Measurements from ENCODE around the gene LRBA. TPM values are rescaled to one million over a fixed set of nuclear protein-coding genes. Genes with fewer than 3 reads are reported as not detected.
A peak's percentile ranks its signal among the peaks of the same experiment; 100 is the strongest.

The LRBA gene
- polyA plus RNA-seq, 1 of the 3 experiments (the other 2 are of a cell fraction), result 11.4 TPM

GRCh38 chr4:150243932-150244331, 771.2 kb downstream of the LRBA start:
- no peak overlapping the region for H2AFZ ChIP-seq (ENCODE audit: low read depth)

GRCh38 chr4:150242820-150243458, 772.1 kb downstream of the LRBA start:
- no peak for TF ChIP-seq YY1 (IDR thresholded peaks at IDR 0.05; ENCODE audit: low read depth)
- TF ChIP-seq ZBTB33 (IDR thresholded peaks at IDR 0.05; ENCODE audit: borderline replicate concordance, low read depth), result no peak
- no peak for TF ChIP-seq GABPA (IDR thresholded peaks at IDR 0.05; ENCODE audit: low read depth)
- no peak for TF ChIP-seq PBX3 (IDR thresholded peaks at IDR 0.05)
- TF ChIP-seq POLR2AphosphoS5 (IDR thresholded peaks at IDR 0.05; ENCODE audit: low read depth, low read length), result no peak
- TF ChIP-seq EP300 (IDR thresholded peaks at IDR 0.05; ENCODE audit: borderline replicate concordance in 1 of 2, low read depth in 1 of 2, low read length in 1 of 2), result no peak
- TF ChIP-seq FOXJ3 (CRISPR knock-in tag; IDR thresholded peaks at IDR 0.05), result no peak
- TF ChIP-seq RAD21 (IDR thresholded peaks at IDR 0.05; ENCODE audit: low read length), result peak; percentile 95
- TF ChIP-seq, protein P1, sequence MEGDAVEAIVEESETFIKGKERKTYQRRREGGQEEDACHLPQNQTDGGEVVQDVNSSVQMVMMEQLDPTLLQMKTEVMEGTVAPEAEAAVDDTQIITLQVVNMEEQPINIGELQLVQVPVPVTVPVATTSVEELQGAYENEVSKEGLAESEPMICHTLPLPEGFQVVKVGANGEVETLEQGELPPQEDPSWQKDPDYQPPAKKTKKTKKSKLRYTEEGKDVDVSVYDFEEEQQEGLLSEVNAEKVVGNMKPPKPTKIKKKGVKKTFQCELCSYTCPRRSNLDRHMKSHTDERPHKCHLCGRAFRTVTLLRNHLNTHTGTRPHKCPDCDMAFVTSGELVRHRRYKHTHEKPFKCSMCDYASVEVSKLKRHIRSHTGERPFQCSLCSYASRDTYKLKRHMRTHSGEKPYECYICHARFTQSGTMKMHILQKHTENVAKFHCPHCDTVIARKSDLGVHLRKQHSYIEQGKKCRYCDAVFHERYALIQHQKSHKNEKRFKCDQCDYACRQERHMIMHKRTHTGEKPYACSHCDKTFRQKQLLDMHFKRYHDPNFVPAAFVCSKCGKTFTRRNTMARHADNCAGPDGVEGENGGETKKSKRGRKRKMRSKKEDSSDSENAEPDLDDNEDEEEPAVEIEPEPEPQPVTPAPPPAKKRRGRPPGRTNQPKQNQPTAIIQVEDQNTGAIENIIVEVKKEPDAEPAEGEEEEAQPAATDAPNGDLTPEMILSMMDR (IDR thresholded peaks at IDR 0.05), result peak; percentile 93
- TF ChIP-seq USF1 (IDR thresholded peaks at IDR 0.05; ENCODE audit: borderline replicate concordance, low read depth), result no peak
- TF ChIP-seq SIN3A (IDR thresholded peaks at IDR 0.05; ENCODE audit: borderline replicate concordance, low read depth, low read length), result no peak
- TF ChIP-seq TAF1 (IDR thresholded peaks at IDR 0.05; ENCODE audit: borderline replicate concordance, low read depth, low read length), result no peak
- TF ChIP-seq SMC3 (IDR thresholded peaks at IDR 0.05; ENCODE audit: low read depth, low read length), result peak; percentile 87
- no peak for TF ChIP-seq FOSL2 (IDR thresholded peaks at IDR 0.05; ENCODE audit: borderline replicate concordance, low read depth)
- TF ChIP-seq, protein P2, sequence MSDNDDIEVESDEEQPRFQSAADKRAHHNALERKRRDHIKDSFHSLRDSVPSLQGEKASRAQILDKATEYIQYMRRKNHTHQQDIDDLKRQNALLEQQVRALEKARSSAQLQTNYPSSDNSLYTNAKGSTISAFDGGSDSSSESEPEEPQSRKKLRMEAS (IDR thresholded peaks at IDR 0.05; ENCODE audit: low read depth), result no peak
- no peak for TF ChIP-seq NFIC (IDR thresholded peaks at IDR 0.05; ENCODE audit: borderline replicate concordance)
- no peak for TF ChIP-seq IRF3 (IDR thresholded peaks at IDR 0.05; ENCODE audit: low read depth, low read length)
- ChIA-PET POLR2A (interaction anchor here (0.5 to 0.6 kb wide), 2 partner anchors 126 to 234 kb away, joined by 3 to 4 read pairs; no protein-coding TSS in a partner anchor), CTCF (interaction anchor here (0.6 to 5.0 kb wide), 76 partner anchors 9 to 717 kb away, joined by 3 to 197 read pairs (median 4); partner anchors contain the start of gene DCLK2)
- no peak overlapping the region for H2AFZ ChIP-seq (ENCODE audit: low read depth)
- peaks cover 38 to 39% of the 10 kb centered on the region in 2 experiments for H3K36me3 ChIP-seq (replicated peaks in 1 of 2; ENCODE audit: control insufficient read depth in 1 of 2, insufficient read depth in 2 of 2, low read length in 1 of 2)
- peak overlapping the region in 1 of 2 experiments; percentile 18; a peak in 1 of 4 replicates for H3K4me3 ChIP-seq (ENCODE audit: low read depth in 2 of 2, low read length in 1 of 2)
- WGBS (ENCODE audit: low lambda C conversion rate), result 53% methylated on average over 6 of the region's 6 CpGs
- H3K79me2 ChIP-seq (ENCODE audit: insufficient read depth), result no peaks in the 10 kb centered on the region
- H3K9me2 ChIP-seq, result no peaks in the 10 kb centered on the region
- no peaks in the 10 kb centered on the region for H3K9me3 ChIP-seq
- peak; percentile 74 for DNase-seq
- no peaks in the 10 kb centered on the region for H4K20me1 ChIP-seq (ENCODE audit: insufficient read depth)
- peaks cover 23% of the 10 kb centered on the region for H3F3A ChIP-seq (replicated peaks; ENCODE audit: insufficient read depth)
- H3K4me1 ChIP-seq (ENCODE audit: control insufficient read depth in 1 of 2, insufficient read depth in 2 of 2, low read depth in 1 of 2, low read length in 1 of 2), result peaks cover 3 to 19% of the 10 kb centered on the region in 2 experiments; a peak in 3 of 4 replicates
- no peak overlapping the region; a peak in 1 of 4 replicates for H3K27ac ChIP-seq (ENCODE audit: low read depth in 2 of 2, low read length in 1 of 2)
- no peaks in the 10 kb centered on the region for H3K27me3 ChIP-seq (ENCODE audit: insufficient read depth)
- no peak overlapping the region for H3K4me2 ChIP-seq
- no peak overlapping the region for H3K9ac ChIP-seq

More at GRCh38 chr4:150243932-150244331, 771.2 kb downstream of the LRBA start:
- POLR2A ChIA-PET, result no interaction called here
- H3K9me2 ChIP-seq, result no peaks in the 10 kb centered on the region
- peaks cover 0 to 9% of the 10 kb centered on the region in 2 experiments; a peak in 2 of 4 replicates for H3K4me1 ChIP-seq (ENCODE audit: control insufficient read depth in 1 of 2, insufficient read depth in 2 of 2, low read depth in 1 of 2, low read length in 1 of 2)
- H3K4me2 ChIP-seq, result no peak overlapping the region
- no peaks in the 10 kb centered on the region for H4K20me1 ChIP-seq (ENCODE audit: insufficient read depth)
- peak overlapping the region in 1 of 2 experiments; percentile 38; a peak in 1 of 4 replicates for H3K27ac ChIP-seq (ENCODE audit: low read depth in 2 of 2, low read length in 1 of 2)
- H3K4me3 ChIP-seq (ENCODE audit: low read depth in 2 of 2, low read length in 1 of 2), result no peak overlapping the region
- H3K9ac ChIP-seq, result no peak overlapping the region
- no peak for TF ChIP-seq MEF2A (IDR thresholded peaks at IDR 0.05; ENCODE audit: borderline replicate concordance, low read depth)
- no peak for TF ChIP-seq EP300 (IDR thresholded peaks at IDR 0.05; ENCODE audit: borderline replicate concordance in 1 of 2, low read depth in 1 of 2, low read length in 1 of 2)
- TF ChIP-seq NFIC (IDR thresholded peaks at IDR 0.05; ENCODE audit: borderline replicate concordance), result no peak
- no peak for TF ChIP-seq ELF1 (IDR thresholded peaks at IDR 0.05)
- no peak for TF ChIP-seq RFX5 (IDR thresholded peaks at IDR 0.05; ENCODE audit: low read length)
- DNase-seq, result no peak
- no peaks in the 10 kb centered on the region for H3K9me3 ChIP-seq
- WGBS (ENCODE audit: low lambda C conversion rate), result 89% methylated on average over 2 of the region's 2 CpGs
- H3K79me2 ChIP-seq (ENCODE audit: insufficient read depth), result no peaks in the 10 kb centered on the region
- peaks cover 13% of the 10 kb centered on the region for H3F3A ChIP-seq (replicated peaks; ENCODE audit: insufficient read depth)
- peaks cover 39 to 48% of the 10 kb centered on the region in 2 experiments for H3K36me3 ChIP-seq (replicated peaks in 1 of 2; ENCODE audit: control insufficient read depth in 1 of 2, insufficient read depth in 2 of 2, low read length in 1 of 2)
- no peaks in the 10 kb centered on the region for H3K27me3 ChIP-seq (ENCODE audit: insufficient read depth)
- CTCF ChIA-PET, result interaction anchor here (0.9 to 5.0 kb wide), 32 partner anchors 11 to 624 kb away, joined by 3 to 197 read pairs (median 8); partner anchors contain the start of gene DCLK2

All from SK-N-SH (cell line).